ENCODE results near the gene CACNB4. TPM values are rescaled to one million over a fixed set of nuclear protein-coding genes. Genes with fewer than 3 reads are reported as not detected.

The CACNB4 gene
- total and polyA plus RNA-seq, 9 of the 15 experiments (the other 6 are each of a cell fraction or from before 2014, with no cell fraction given): 0.01 to 0.20 (median 0.04) TPM; not detected in 1

- TF ChIP-seq ARID4B (CRISPR knock-in tag; IDR thresholded peaks at IDR 0.05) (peak; percentile 92), CHD7 (IDR thresholded peaks at IDR 0.05; ENCODE audit: low read depth, low read length) (no peak), MBD2 (IDR thresholded peaks at IDR 0.05; ENCODE audit: borderline replicate concordance, low read depth) (peak; percentile 71; the same call in 1 of the 2 replicates), MECOM (CRISPR knock-in tag; IDR thresholded peaks at IDR 0.05) (no peak), AFF4 (CRISPR knock-in tag; IDR thresholded peaks at IDR 0.05) (peak; percentile 91), DACH1 (IDR thresholded peaks at IDR 0.05; ENCODE audit: partially characterized antibody) (peak; percentile 9)
Measured at GRCh38 chr2:151828143-151828889, 270.5 kb downstream of the CACNB4 start, which contains the start of gene ARL5A (continued).

Data from K562 (cell line).